GM19239 (cell line): Measurements from ENCODE around the gene PLK3.

Experiments
- DNase-seq: peaks from one replicate; pipeline ENCODE4 v3.0.0; 2011; ENCODE audit warnings: low spot score; ENCODE audit not compliant: insufficient read length
- FAIRE-seq: peaks from 2 replicates; lab custom pipeline; 2011; peaks lifted over from hg19 to GRCh38; lab: Jason Lieb, UNC

PLK3 gene

GRCh38 chr1:44848456-44849181 lies 48.4 kb downstream of the PLK3 start:
- DNase-seq = no peak
- FAIRE-seq = no peak

GRCh38 chr1:44849575-44850132 lies 49.5 kb downstream of the PLK3 start:
- no peak for FAIRE-seq
- no peak for DNase-seq

- no peak for FAIRE-seq
- DNase-seq = no peak
Observed at GRCh38 chr1:44851308-44851707, 51.1 kb downstream of the PLK3 start.

GRCh38 chr1:44853201-44853600 lies 53.0 kb downstream of the PLK3 start:
- FAIRE-seq (no peak), DNase-seq (no peak)

- FAIRE-seq (no peak), DNase-seq (no peak)
Observed at GRCh38 chr1:44854970-44855369, 54.8 kb downstream of the PLK3 start.
